ENCODE results near the gene ISLR. TPM values are rescaled to one million over a fixed set of nuclear protein-coding genes. Genes with fewer than 3 reads are reported as not detected.

The ISLR gene
- total and polyA plus RNA-seq, 2 donors (not counting 1 experiment from before 2014, with no cell fraction given) = 14.0 to 17.3 TPM

DNA sequence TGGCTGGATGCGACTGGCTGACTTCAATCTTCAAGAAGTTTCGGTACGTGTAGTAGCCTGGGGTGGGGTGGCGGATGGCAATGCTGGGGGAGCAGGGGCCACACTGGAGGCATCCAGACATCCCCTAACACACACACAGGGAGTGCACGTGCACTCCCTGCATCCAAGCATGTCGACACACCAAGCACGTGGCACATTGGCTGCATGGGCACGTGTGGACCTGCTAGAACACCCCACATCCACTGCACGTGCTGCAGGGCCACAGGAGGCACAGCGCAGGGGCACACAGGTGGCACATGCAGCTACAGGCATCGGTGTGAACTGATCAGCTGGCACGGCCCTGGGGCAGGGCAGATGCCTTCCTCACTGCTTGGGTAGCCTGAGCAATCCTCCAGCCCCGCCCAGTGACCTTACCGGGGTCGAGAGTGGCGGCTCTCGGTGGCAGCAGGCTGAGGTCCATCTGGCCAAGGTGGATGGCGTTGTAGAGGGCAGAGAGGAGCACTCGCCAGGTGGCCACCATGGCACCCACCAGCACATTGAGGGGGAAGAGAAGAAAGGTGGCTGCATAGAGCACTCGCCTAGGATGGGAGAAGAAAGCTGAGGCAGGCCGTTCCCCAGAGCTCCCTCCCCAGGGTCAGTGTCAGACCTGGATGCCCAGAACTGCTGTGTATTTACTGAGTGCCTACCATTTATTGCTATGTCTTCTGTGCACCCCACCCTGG lies 7.5 kb downstream of the ISLR start:
- Histone ChIP-seq H2AFZ (ENCODE audit: low read length) (no peak overlapping the region), H3K36me3 (ENCODE audit: control insufficient read depth, insufficient read depth, low read length) (no peaks in the 10 kb centered on the region), H3K4me1 (ENCODE audit: control insufficient read depth, extremely low read depth, insufficient read depth, low read length) (peaks cover 30% of the 10 kb centered on the region), H3K27me3 (ENCODE audit: control insufficient read depth, insufficient read depth, low read length) (peaks cover 3% of the 10 kb centered on the region), H3K9ac (ENCODE audit: insufficient read depth, low read length) (no peak overlapping the region), H3K9me3 (ENCODE audit: control insufficient read depth, insufficient read depth, low read depth, low read length) (no peaks in the 10 kb centered on the region), H3K4me3 (replicated peaks in 1 of 4; ENCODE audit: control extremely low read depth in 1 of 4, insufficient read depth in 1 of 4, low read depth in 3 of 4, low read length in 4 of 4) (no peak overlapping the region), H3K27ac (ENCODE audit: insufficient read depth, low read length) (no peak overlapping the region), H4K20me1 (ENCODE audit: control insufficient read depth, extremely low read depth, insufficient read depth, low read length) (no peaks in the 10 kb centered on the region), H3K4me2 (ENCODE audit: extremely low read depth, insufficient read depth, low read length) (no peak overlapping the region), H3K79me2 (ENCODE audit: control insufficient read depth, insufficient read depth, low read length) (no peaks in the 10 kb centered on the region)
- TF ChIP-seq, protein P1, sequence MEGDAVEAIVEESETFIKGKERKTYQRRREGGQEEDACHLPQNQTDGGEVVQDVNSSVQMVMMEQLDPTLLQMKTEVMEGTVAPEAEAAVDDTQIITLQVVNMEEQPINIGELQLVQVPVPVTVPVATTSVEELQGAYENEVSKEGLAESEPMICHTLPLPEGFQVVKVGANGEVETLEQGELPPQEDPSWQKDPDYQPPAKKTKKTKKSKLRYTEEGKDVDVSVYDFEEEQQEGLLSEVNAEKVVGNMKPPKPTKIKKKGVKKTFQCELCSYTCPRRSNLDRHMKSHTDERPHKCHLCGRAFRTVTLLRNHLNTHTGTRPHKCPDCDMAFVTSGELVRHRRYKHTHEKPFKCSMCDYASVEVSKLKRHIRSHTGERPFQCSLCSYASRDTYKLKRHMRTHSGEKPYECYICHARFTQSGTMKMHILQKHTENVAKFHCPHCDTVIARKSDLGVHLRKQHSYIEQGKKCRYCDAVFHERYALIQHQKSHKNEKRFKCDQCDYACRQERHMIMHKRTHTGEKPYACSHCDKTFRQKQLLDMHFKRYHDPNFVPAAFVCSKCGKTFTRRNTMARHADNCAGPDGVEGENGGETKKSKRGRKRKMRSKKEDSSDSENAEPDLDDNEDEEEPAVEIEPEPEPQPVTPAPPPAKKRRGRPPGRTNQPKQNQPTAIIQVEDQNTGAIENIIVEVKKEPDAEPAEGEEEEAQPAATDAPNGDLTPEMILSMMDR (conservative IDR thresholded peaks at IDR 0.05 in 1 of 2, IDR thresholded peaks at IDR 0.05 in 1 of 2; ENCODE audit: low read depth in 1 of 2, low read length in 2 of 2) = no peak
- no peak for TF ChIP-seq EZH2 (IDR thresholded peaks at IDR 0.05; ENCODE audit: low read length, missing control alignments)
- DNase-seq (ENCODE audit: low read depth in 2 of 2) = no peak

DNA sequence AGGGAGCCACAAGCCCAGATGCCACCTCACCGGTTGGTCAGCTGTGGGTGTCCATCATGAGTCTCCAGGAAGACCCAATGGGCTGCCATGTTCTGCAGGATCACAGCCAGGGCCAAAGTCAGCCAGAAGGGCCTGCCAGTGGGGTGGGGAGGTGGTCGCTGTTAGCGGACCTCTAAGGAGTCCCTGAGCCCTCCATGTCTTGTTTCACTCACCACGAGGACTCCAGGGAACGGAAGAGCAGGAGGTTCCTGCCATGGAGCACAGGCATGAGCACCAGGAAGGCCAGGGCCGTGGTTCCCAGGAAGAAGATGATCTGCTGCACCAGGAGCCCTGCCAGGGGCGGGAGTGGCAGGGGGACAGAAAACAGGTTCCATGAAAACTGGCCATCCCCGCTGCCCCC lies 8.6 kb downstream of the ISLR start:
- DNase-seq (ENCODE audit: low read depth in 2 of 2) = no peak
- Histone ChIP-seq H3K4me1 (ENCODE audit: control insufficient read depth, extremely low read depth, insufficient read depth, low read length) (peaks cover 27% of the 10 kb centered on the region), H3K9ac (ENCODE audit: insufficient read depth, low read length) (no peak overlapping the region), H2AFZ (ENCODE audit: low read length) (no peak overlapping the region), H3K79me2 (ENCODE audit: control insufficient read depth, insufficient read depth, low read length) (no peaks in the 10 kb centered on the region), H3K27me3 (ENCODE audit: control insufficient read depth, insufficient read depth, low read length) (peaks cover 3% of the 10 kb centered on the region), H3K4me3 (replicated peaks in 1 of 4; ENCODE audit: control extremely low read depth in 1 of 4, insufficient read depth in 1 of 4, low read depth in 3 of 4, low read length in 4 of 4) (no peak overlapping the region), H4K20me1 (ENCODE audit: control insufficient read depth, extremely low read depth, insufficient read depth, low read length) (no peaks in the 10 kb centered on the region), H3K9me3 (ENCODE audit: control insufficient read depth, insufficient read depth, low read depth, low read length) (no peaks in the 10 kb centered on the region), H3K36me3 (ENCODE audit: control insufficient read depth, insufficient read depth, low read length) (no peaks in the 10 kb centered on the region), H3K4me2 (ENCODE audit: extremely low read depth, insufficient read depth, low read length) (no peak overlapping the region), H3K27ac (ENCODE audit: insufficient read depth, low read length) (no peak overlapping the region)
- TF ChIP-seq, protein P1 (conservative IDR thresholded peaks at IDR 0.05 in 1 of 2, IDR thresholded peaks at IDR 0.05 in 1 of 2; ENCODE audit: low read depth in 1 of 2, low read length in 2 of 2) = no peak
- no peak for TF ChIP-seq EZH2 (IDR thresholded peaks at IDR 0.05; ENCODE audit: low read length, missing control alignments)

DNA sequence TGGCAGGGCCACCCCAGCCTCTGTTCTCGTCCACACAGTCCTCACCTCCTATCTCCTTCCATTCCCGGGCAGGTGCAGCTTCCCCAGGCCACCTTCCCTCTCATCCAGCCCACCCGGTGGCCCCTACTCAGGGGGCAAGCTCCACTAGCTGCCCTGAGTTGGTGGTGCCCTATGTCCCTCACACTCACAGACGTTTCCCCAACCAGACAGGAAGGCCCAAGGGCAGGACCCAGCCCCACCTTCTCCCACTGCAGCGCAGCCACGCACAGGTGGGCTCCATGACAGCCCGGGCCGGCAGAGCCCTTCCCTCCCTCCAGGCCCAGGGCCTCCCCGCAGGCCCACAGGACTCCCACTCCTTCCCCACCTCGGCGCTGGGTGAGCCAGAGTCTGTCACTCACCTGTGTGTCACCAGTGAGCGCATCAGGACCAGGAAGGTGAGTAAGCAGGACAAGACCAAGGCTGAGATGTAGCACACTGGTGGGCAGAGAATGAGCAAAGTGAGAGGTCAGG lies 11.1 kb downstream of the ISLR start:
- DNase-seq (ENCODE audit: low read depth in 2 of 2) = no peak
- no peaks in the 10 kb centered on the region for H4K20me1 ChIP-seq (ENCODE audit: control insufficient read depth, extremely low read depth, insufficient read depth, low read length)
- no peak overlapping the region for H3K27ac ChIP-seq (ENCODE audit: insufficient read depth, low read length)
- peaks cover 8% of the 10 kb centered on the region for H3K4me1 ChIP-seq (ENCODE audit: control insufficient read depth, extremely low read depth, insufficient read depth, low read length)
- H3K9me3 ChIP-seq (ENCODE audit: control insufficient read depth, insufficient read depth, low read depth, low read length) = no peaks in the 10 kb centered on the region
- peaks cover 3% of the 10 kb centered on the region for H3K27me3 ChIP-seq (ENCODE audit: control insufficient read depth, insufficient read depth, low read length)
- no peak overlapping the region for H3K4me2 ChIP-seq (ENCODE audit: extremely low read depth, insufficient read depth, low read length)
- no peak overlapping the region for H3K4me3 ChIP-seq (replicated peaks in 1 of 4; ENCODE audit: control extremely low read depth in 1 of 4, insufficient read depth in 1 of 4, low read depth in 3 of 4, low read length in 4 of 4)
- no peak for TF ChIP-seq EZH2 (IDR thresholded peaks at IDR 0.05; ENCODE audit: low read length, missing control alignments)
- TF ChIP-seq, protein P1 (conservative IDR thresholded peaks at IDR 0.05 in 1 of 2, IDR thresholded peaks at IDR 0.05 in 1 of 2; ENCODE audit: low read depth in 1 of 2, low read length in 2 of 2) = no peak
- no peak overlapping the region for H3K9ac ChIP-seq (ENCODE audit: insufficient read depth, low read length)
- no peaks in the 10 kb centered on the region for H3K79me2 ChIP-seq (ENCODE audit: control insufficient read depth, insufficient read depth, low read length)
- no peaks in the 10 kb centered on the region for H3K36me3 ChIP-seq (ENCODE audit: control insufficient read depth, insufficient read depth, low read length)
- H2AFZ ChIP-seq (ENCODE audit: low read length) = no peak overlapping the region

Measured in fibroblast of lung (primary cell).